GM19193 (cell line): ENCODE data around the gene DHDDS.

Source experiments
- POLR2A ChIP-seq: IDR thresholded peaks from 4 replicates; pipeline ENCODE4 v1.6.1; 2011; ENCODE audit not compliant: insufficient read depth, insufficient read length; ENCODE audit errors: extremely low read depth

DHDDS gene

GRCh38 chr1:26478159-26478558 lies 46.0 kb downstream of the DHDDS start:
- no peak for TF ChIP-seq POLR2A

GRCh38 chr1:26478988-26479387 lies 46.9 kb downstream of the DHDDS start:
- TF ChIP-seq POLR2A = no peak

GRCh38 chr1:26482921-26483320 lies 50.8 kb downstream of the DHDDS start:
- no peak for TF ChIP-seq POLR2A

- no peak for TF ChIP-seq POLR2A
Measured at GRCh38 chr1:26483980-26484379, 51.9 kb downstream of the DHDDS start.

GRCh38 chr1:26490155-26490554 lies 58.0 kb downstream of the DHDDS start:
- TF ChIP-seq POLR2A = no peak

- TF ChIP-seq POLR2A = no peak
Measured at GRCh38 chr1:26493267-26493666, 61.1 kb downstream of the DHDDS start.

GRCh38 chr1:26493938-26494337 lies 61.8 kb downstream of the DHDDS start:
- no peak for TF ChIP-seq POLR2A

GRCh38 chr1:26496861-26497260 lies 64.7 kb downstream of the DHDDS start:
- no peak for TF ChIP-seq POLR2A

GRCh38 chr1:26498894-26499293 lies 66.8 kb downstream of the DHDDS start:
- no peak for TF ChIP-seq POLR2A

- no peak for TF ChIP-seq POLR2A
Measured at GRCh38 chr1:26500488-26501175, 68.5 kb downstream of the DHDDS start.

GRCh38 chr1:26516987-26517765 lies 85.1 kb downstream of the DHDDS start:
- no peak for TF ChIP-seq POLR2A

- no peak for TF ChIP-seq POLR2A
Measured at GRCh38 chr1:26517766-26518049, 85.6 kb downstream of the DHDDS start.

- no peak for TF ChIP-seq POLR2A
Measured at GRCh38 chr1:26518355-26518754, 86.2 kb downstream of the DHDDS start.

- TF ChIP-seq POLR2A = no peak
Measured at GRCh38 chr1:26520339-26520738, 88.2 kb downstream of the DHDDS start.
